Measurements from ENCODE around the gene INPP5A.

INPP5A gene

GRCh38 chr10:132528064-132528691 lies 9.4 kb upstream of the INPP5A start:
- Histone ChIP-seq H3K4me1 (ENCODE audit: insufficient read depth, insufficient read length) (no peaks in the 10 kb centered on the region), H3K4me3 (ENCODE audit: insufficient read length, low read depth) (no peak overlapping the region), H3K36me3 (ENCODE audit: insufficient read depth, insufficient read length, low read length) (no peaks in the 10 kb centered on the region), H3K9me3 (ENCODE audit: insufficient read depth, low read length) (no peaks in the 10 kb centered on the region; the same call in 1 of the 2 replicates), H3K9ac (ENCODE audit: insufficient read length, low read depth) (no peak overlapping the region), H3K27me3 (ENCODE audit: insufficient read depth, insufficient read length) (peaks cover 6% of the 10 kb centered on the region)
- DNase-seq (ENCODE audit: low read depth, low spot score) = no peak
- no peak for TF ChIP-seq YY1 (IDR thresholded peaks at IDR 0.05; ENCODE audit: insufficient read depth, insufficient read length)
- TF ChIP-seq SUZ12 (IDR thresholded peaks at IDR 0.05; ENCODE audit: extremely low read depth, insufficient read depth, insufficient read length) = no peak
- TF ChIP-seq ZNF274 (IDR thresholded peaks at IDR 0.05; ENCODE audit: low read depth, low read length) = no peak

- Histone ChIP-seq H3K4me1 (ENCODE audit: insufficient read depth, insufficient read length) (peaks cover 6% of the 10 kb centered on the region), H3K9me3 (ENCODE audit: insufficient read depth, low read length) (no peaks in the 10 kb centered on the region; the same call in 1 of the 2 replicates), H3K36me3 (ENCODE audit: insufficient read depth, insufficient read length, low read length) (peaks cover 3% of the 10 kb centered on the region), H3K27me3 (ENCODE audit: insufficient read depth, insufficient read length) (peaks cover 8% of the 10 kb centered on the region), H3K4me3 (ENCODE audit: insufficient read length, low read depth) (no peak overlapping the region), H3K9ac (ENCODE audit: insufficient read length, low read depth) (no peak overlapping the region)
- TF ChIP-seq YY1 (IDR thresholded peaks at IDR 0.05; ENCODE audit: insufficient read depth, insufficient read length) = no peak
- no peak for TF ChIP-seq ZNF274 (IDR thresholded peaks at IDR 0.05; ENCODE audit: low read depth, low read length)
- TF ChIP-seq SUZ12 (IDR thresholded peaks at IDR 0.05; ENCODE audit: extremely low read depth, insufficient read depth, insufficient read length) = no peak
- DNase-seq (ENCODE audit: low read depth, low spot score) = no peak
Measured at GRCh38 chr10:132532179-132532578, 5.4 kb upstream of the INPP5A start.

- DNase-seq (ENCODE audit: low read depth, low spot score) = no peak
- H3K9ac ChIP-seq (ENCODE audit: insufficient read length, low read depth) = no peak overlapping the region
- TF ChIP-seq YY1 (IDR thresholded peaks at IDR 0.05; ENCODE audit: insufficient read depth, insufficient read length) = no peak
- no peak for TF ChIP-seq ZNF274 (IDR thresholded peaks at IDR 0.05; ENCODE audit: low read depth, low read length)
- peaks cover 8% of the 10 kb centered on the region for H3K27me3 ChIP-seq (ENCODE audit: insufficient read depth, insufficient read length)
- peaks cover 3% of the 10 kb centered on the region for H3K36me3 ChIP-seq (ENCODE audit: insufficient read depth, insufficient read length, low read length)
- no peaks in the 10 kb centered on the region; the same call in 1 of the 2 replicates for H3K9me3 ChIP-seq (ENCODE audit: insufficient read depth, low read length)
- H3K4me1 ChIP-seq (ENCODE audit: insufficient read depth, insufficient read length) = peaks cover 6% of the 10 kb centered on the region
- no peak overlapping the region for H3K4me3 ChIP-seq (ENCODE audit: insufficient read length, low read depth)
Measured at GRCh38 chr10:132532749-132533560, 4.6 kb upstream of the INPP5A start.

- H3K4me1 ChIP-seq (ENCODE audit: insufficient read depth, insufficient read length) = peaks cover 6% of the 10 kb centered on the region
- H3K4me3 ChIP-seq (ENCODE audit: insufficient read length, low read depth) = no peak overlapping the region
- no peaks in the 10 kb centered on the region; the same call in 1 of the 2 replicates for H3K9me3 ChIP-seq (ENCODE audit: insufficient read depth, low read length)
- no peak overlapping the region for H3K9ac ChIP-seq (ENCODE audit: insufficient read length, low read depth)
- no peak for DNase-seq (ENCODE audit: low read depth, low spot score)
- peaks cover 3% of the 10 kb centered on the region for H3K36me3 ChIP-seq (ENCODE audit: insufficient read depth, insufficient read length, low read length)
- peaks cover 16% of the 10 kb centered on the region for H3K27me3 ChIP-seq (ENCODE audit: insufficient read depth, insufficient read length)
- no peak for TF ChIP-seq ZNF274 (IDR thresholded peaks at IDR 0.05; ENCODE audit: low read depth, low read length)
- no peak for TF ChIP-seq SUZ12 (IDR thresholded peaks at IDR 0.05; ENCODE audit: extremely low read depth, insufficient read depth, insufficient read length)
- no peak for TF ChIP-seq YY1 (IDR thresholded peaks at IDR 0.05; ENCODE audit: insufficient read depth, insufficient read length)
Measured at GRCh38 chr10:132533571-132534260, 3.9 kb upstream of the INPP5A start.

GRCh38 chr10:132534391-132535064 lies 3.1 kb upstream of the INPP5A start:
- no peak for DNase-seq (ENCODE audit: low read depth, low spot score)
- Histone ChIP-seq H3K36me3 (ENCODE audit: insufficient read depth, insufficient read length, low read length) (peaks cover 3% of the 10 kb centered on the region), H3K9ac (ENCODE audit: insufficient read length, low read depth) (no peak overlapping the region), H3K4me3 (ENCODE audit: insufficient read length, low read depth) (no peak overlapping the region), H3K9me3 (ENCODE audit: insufficient read depth, low read length) (no peaks in the 10 kb centered on the region; the same call in 1 of the 2 replicates), H3K4me1 (ENCODE audit: insufficient read depth, insufficient read length) (peaks cover 6% of the 10 kb centered on the region), H3K27me3 (ENCODE audit: insufficient read depth, insufficient read length) (peaks cover 20% of the 10 kb centered on the region)
- no peak for TF ChIP-seq SUZ12 (IDR thresholded peaks at IDR 0.05; ENCODE audit: extremely low read depth, insufficient read depth, insufficient read length)
- TF ChIP-seq ZNF274 (IDR thresholded peaks at IDR 0.05; ENCODE audit: low read depth, low read length) = no peak
- no peak for TF ChIP-seq YY1 (IDR thresholded peaks at IDR 0.05; ENCODE audit: insufficient read depth, insufficient read length)

GRCh38 chr10:132535065-132535651 lies 2.4 kb upstream of the INPP5A start:
- Histone ChIP-seq H3K27me3 (ENCODE audit: insufficient read depth, insufficient read length) (peaks cover 20% of the 10 kb centered on the region), H3K4me1 (ENCODE audit: insufficient read depth, insufficient read length) (peaks cover 6% of the 10 kb centered on the region), H3K4me3 (ENCODE audit: insufficient read length, low read depth) (no peak overlapping the region), H3K9me3 (ENCODE audit: insufficient read depth, low read length) (no peaks in the 10 kb centered on the region; the same call in 1 of the 2 replicates), H3K36me3 (ENCODE audit: insufficient read depth, insufficient read length, low read length) (peaks cover 3% of the 10 kb centered on the region), H3K9ac (ENCODE audit: insufficient read length, low read depth) (no peak overlapping the region)
- no peak for TF ChIP-seq ZNF274 (IDR thresholded peaks at IDR 0.05; ENCODE audit: low read depth, low read length)
- TF ChIP-seq YY1 (IDR thresholded peaks at IDR 0.05; ENCODE audit: insufficient read depth, insufficient read length) = no peak
- no peak for TF ChIP-seq SUZ12 (IDR thresholded peaks at IDR 0.05; ENCODE audit: extremely low read depth, insufficient read depth, insufficient read length)
- DNase-seq (ENCODE audit: low read depth, low spot score) = no peak
